Stimulated activated CD8-positive, alpha-beta memory T cell treated with anti-CD3 and anti-CD28 coated beads, Interleukin-12 subunit alpha, Interleukin-12 subunit beta, amount 100 ng/mL, for 24 hours (primary cell): Measurements from ENCODE around the gene SGCE.

Source experiments
- DNase-seq: peaks from one replicate; pipeline ENCODE4 v3.0.0-alpha.2; 2020; ENCODE audit errors: extremely low read depth

The SGCE gene

DNA sequence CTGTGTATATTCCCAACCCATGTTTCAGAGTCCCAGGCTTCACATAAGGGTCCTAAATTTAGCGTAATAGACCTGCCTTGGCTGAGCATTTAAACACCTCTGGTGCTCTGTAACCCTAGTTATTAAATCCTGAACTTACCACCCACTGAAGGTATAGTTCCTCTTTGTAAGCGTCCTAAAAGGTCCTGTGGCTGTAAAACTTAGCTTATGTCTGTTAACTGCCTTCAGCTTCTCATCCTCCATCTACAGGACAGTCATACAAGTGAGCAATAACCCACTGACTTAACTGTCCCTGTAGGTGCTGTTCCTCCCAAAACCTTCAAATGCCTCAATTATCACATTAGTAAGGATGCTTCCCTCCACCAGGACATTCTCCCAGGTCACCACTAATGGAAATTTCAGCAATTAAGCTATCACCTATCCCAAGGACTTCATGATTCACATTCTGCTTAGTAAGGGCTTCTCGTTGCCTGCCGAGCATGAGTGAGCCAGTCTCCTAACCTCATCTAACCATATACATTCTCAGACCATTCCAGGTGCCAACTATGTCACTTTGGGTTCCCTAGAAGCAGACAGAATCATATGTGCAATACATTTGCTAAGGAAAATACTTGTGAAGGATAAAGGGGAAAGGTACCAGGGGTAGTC lies 90.6 kb downstream of the SGCE start:
- no peak for DNase-seq

DNA sequence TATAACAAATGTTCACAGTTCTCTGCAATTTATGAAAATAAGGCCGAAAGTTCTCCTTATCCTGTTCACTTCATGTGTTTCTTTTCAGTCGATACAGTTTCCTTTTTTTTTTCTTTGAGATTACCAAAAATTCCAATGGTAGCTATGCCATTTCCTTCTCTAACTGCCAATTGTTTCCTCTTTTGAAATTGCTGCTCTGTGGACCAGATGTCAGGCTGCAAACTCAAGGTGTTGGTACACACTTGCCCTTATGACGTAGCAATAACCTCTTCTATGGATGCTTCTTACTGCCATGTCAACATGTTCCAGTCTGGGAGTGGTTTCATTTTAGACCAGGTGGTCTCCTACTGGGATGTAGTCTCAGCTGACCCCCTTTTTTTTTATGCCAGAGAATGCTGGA lies 93.4 kb downstream of the SGCE start:
- DNase-seq: no peak

DNA sequence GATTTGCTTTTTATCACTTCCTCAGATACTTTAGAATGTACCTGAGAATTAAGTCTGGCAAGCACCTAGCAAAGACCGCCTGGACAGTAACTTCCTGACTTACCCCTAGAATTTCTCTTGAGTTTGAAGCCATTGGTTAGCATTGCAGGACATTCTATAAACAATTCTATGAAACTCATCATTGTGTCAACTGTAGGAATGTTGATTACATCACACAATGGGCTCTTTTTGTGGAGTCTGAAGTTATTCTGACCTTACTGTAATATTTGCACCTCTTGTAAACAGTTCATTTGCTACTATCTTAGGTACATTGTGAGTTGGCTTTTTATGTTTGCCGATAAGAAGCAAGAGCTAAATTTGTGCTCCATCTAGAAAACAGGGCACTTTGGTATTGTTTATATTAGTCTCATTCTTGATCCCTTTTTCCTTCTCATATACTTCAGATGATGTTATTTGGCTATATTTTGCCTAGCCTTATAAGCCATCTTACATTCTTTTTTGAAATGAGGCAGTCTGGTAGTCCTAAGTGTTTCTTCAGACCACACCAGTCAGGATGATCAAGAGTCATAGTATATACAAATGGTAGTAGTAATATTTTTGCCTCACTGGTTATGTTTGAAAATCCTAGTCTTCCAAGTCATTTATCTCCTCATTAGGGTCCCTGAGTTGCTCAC lies 94.0 kb downstream of the SGCE start:
- no peak for DNase-seq

DNA sequence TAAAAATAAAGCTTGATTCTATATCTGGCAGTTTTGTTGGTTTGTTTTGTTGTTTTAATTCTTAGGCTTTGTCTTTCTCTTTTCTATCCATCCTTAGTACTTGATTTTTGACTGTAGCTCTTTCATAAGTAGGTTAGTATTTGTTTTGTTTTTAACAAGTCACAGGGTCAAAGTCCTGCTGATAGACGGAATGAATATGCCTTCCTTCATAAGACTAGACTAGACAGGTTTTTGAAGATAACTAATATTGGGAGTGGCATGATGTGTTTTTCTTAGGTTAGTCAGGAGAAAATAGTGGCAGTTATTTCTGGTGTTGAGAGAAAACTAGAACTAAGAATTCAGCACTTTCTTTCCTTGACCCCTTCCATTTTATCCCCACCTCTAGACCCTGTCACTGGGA lies 96.0 kb downstream of the SGCE start:
- DNase-seq: no peak

DNA sequence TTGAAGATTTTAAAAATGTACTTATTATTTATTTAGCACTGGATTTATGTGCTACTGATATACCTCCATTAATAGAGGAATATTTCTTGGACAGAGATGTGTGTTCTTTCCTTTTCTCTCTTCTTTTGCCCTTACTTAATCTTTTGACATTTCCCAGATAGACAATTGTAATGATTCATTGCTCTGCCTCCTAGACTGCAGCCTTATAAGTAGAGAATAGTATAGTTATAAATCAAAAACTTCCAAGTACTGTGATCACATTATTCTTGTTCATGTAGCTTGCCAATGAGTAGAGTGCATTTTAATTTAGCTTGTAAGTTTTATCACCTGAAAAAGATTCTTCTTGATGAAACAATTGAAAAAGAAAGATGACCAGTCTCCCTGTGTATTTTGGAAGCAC lies 98.7 kb downstream of the SGCE start:
- no peak for DNase-seq

DNA sequence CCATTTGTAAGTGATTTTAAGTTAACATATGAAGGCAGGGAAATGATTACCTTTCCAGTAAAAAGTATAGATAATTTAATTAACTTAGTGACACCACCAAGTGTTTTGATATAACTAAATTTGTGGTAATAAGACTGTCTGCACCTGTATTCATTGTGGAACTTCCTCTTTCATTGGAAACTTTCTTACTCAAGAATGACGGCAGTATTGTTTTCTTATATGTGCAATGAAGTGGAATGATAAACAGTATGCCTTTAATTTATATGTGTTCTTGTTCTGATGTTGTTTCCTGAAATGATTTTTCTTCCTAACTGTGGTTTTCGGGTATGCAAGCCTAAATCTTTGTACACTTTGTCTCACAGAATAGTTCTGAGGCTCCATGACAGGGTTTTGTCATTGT lies 99.9 kb downstream of the SGCE start:
- no peak for DNase-seq

DNA sequence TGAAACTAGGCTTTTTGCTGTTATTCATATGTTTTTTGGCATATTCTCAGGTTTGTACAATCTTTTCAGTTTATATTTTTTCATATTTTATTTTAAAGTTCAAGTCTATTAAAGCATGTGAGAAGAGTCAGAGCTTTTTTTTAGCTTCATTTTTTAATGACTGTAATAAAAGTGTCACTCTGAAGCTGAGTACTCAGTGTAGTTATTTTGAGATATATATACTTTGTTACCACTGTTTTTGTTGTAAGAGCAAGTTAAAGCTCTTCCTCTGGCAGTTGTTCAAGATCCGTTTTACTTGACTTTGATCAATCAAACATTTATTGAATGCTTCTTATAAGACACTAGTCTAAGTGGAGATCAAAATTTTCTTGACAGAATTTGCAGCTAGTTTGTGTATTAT lies 108.8 kb downstream of the SGCE start:
- DNase-seq: no peak

DNA sequence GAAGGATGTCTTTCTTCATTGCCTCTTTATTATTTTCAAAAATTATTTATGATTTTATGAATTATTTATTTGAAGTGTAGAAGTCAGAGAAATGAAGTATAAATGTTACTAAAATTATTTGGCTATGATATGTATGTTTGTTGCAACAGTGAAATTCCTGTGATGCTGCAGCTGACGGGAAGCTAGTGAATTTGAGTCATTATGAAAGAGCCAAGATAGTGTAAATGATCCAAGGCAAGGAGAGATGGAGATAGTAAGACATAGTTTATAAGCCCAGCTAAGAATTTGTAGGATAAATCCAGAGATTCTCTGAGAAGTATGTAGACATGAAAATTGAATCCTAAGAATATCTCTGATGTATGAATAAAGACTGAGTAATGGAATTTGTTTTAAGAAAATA lies 115.5 kb downstream of the SGCE start:
- no peak for DNase-seq
